GF-D8 (cell line): ENCODE measurements around the gene NDUFA8.

Experiments
- DNase-seq: peaks from one replicate; lab custom pipeline; 2025; lab: John Stamatoyannopoulos, UW

The NDUFA8 gene

DNA sequence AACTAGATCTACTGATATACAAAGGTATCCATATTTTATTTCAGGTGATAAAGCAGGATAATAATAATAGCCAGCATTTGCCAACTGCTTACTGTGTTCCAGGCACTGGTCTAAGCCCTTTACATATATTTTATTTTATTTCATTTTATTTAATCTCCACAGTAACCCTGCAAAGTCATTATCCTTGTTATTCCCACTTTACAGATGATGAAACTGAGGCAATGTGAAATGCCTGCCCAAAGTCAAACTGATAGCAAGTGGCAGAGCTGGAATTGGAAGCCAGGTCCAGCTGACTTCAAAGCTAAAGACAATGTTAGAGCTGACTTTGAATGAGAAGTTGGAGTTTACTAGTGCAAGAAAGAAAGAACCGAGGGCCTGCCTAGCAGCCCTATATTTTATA is 25.0 kb upstream of the NDUFA8 start:
- DNase-seq, result no peak

DNA sequence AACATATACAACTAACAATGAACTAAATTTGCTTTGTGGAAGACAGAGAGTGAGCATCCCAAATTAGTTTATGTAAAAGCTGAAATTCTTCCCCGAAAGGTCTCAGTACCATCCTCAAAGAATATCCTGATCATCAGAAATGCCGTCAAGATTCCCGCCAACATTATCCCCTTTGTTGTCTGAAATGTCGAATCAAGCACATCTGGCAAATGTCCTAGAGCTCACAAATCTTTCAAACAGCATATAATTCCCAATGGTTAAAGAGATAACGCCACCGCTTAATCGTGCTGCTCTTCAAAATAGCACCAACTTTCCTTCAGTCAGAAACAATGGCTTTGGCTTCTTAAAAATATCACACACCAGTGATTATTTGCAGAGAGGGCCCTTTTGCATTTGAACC is 23.9 kb upstream of the NDUFA8 start:
- DNase-seq, result no peak

DNA sequence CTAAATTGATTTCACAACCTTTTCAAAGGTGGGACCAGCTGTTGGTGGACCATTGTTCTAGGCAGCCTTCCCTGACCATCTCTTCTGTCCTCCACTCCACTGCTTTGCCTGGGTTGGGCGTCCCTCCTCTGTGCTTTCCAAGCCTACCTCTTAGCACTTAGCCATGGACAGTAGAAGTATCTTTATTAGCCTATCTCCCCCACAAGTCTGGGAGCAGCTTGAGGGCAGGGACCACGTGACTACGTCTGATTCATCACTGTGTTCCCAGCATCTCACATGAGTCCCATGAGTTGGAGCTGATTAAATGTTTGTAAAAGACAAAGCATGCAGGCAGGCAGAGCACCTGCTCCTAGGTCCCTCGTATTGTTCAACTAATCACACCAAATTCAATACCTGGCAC is 21.1 kb upstream of the NDUFA8 start:
- DNase-seq, result no peak

DNA sequence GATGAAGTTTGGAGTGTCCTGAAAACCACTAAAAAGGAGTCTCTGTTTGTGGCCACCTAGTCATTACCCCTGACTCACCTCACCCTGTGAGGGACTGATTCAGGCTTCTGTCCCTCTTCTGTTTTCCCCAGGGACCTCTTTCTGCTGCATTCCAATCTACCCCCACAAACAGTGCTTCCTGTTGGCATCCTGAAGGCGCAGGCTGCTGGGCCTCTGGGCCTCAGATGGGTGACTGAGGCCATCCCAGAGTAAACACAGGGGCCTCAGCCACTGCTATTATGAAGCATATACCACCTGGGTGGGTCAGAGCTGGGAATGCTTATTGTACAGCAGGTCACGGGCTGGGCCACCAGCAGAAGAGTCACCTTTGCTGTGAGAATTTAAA is 20.1 kb upstream of the NDUFA8 start:
- DNase-seq, result no peak

DNA sequence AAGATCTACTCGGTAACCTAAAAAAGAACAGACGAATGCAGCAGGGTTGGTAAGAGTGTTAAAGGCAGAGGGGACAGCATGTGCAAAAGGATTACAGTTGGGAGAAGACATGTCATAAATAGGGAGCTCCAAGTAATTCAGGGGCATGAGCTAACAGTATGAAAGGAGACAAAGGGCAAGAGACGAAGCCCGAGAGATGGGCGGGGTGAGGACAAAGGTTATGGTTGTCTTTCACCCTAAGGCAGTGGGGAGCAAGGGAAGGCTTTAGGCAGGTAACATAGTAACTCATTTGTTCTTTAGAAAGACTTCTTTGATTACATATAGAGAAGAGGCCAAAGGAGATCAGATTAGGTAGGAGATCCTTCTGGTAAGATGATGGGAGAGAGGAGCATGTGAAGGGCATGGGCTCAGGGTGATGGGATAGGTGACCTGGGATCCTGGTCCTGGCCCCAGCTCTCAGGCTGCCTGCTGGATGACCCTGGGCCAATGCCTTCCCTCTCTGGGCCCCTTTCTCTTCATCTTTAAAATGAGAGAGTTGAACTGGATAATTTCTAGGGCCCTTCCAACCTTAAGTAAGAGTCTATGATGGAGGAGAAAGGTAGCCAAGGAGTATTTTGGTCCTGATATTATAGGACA is 19.6 kb upstream of the NDUFA8 start:
- DNase-seq, result no peak

DNA sequence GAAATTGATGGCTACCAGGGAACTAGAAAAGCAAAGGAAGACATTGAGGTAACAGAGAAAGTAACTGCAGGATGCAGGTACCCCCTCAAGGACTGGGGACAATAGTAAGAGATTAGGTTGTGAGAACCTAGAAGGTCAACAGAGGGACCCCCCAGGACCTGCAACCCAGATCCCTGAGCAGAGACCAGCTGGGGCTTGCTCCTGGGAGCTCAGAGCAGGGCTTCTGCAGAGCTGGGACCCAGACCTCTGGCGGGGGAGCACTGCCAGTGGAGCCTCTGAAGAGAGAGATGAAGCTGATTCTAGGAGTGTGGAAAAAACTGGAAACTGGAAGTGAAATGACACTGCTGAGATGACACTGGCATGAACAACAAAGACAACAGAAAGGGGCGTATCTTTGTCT is 17.3 kb upstream of the NDUFA8 start:
- DNase-seq, result no peak

DNA sequence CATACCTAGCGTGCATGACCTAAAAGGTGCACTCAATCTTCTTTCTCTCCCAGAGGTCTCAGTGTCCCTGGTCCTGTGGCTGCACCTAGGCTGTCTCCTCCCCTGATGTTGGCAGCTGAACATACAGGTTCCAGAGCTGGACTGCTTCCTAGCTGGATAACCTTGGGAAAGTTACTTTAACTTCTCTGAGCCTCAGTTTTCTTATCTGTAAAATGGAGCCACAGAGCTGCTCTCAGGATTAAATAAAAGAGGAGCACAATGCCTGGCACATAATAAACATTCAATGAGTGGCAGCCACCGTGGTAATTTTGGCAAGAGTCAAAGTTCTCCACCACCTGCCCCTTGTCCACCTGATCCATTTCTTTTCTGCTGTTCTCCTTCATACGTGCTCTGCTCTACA is 14.1 kb upstream of the NDUFA8 start:
- DNase-seq, result no peak

DNA sequence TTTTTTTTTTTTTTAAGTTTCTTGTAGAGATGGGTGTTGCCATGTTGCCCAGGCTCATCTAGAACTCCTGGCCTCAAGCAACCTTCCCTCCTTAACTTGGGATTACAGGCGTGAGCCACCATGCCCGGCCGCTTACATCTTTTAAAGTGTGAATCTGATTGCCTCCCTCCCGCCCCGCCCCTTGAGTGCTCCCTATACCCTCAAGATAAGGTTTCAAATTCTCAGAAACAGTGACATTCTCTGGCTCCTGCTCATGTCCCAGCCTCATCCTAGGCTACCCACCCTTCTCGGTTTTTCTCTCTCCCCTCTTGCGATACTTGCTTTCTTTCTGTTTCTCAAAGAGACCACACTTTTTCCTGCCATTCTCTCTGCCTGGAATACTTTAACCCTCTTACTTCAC is 12.6 kb upstream of the NDUFA8 start:
- no peak for DNase-seq

DNA sequence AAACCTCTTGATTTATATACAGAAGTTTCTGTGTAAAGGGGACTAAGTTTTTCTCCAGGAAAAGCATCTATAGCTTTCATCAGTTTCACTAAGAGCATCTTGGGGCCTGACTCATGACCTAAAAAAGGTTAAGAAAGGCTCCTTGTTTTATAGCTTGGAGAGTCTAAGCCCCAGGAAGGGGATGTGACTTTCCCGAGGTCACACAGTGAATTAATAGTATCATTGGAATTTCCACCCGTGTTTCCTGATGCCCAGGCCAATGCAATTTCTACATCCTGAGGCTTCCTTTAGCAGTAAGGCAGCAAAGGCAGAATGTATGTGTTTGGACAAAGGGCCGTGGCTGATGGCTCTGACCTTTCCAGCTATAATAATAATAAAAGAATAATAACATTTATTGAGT is 8.8 kb upstream of the NDUFA8 start:
- no peak for DNase-seq

DNA sequence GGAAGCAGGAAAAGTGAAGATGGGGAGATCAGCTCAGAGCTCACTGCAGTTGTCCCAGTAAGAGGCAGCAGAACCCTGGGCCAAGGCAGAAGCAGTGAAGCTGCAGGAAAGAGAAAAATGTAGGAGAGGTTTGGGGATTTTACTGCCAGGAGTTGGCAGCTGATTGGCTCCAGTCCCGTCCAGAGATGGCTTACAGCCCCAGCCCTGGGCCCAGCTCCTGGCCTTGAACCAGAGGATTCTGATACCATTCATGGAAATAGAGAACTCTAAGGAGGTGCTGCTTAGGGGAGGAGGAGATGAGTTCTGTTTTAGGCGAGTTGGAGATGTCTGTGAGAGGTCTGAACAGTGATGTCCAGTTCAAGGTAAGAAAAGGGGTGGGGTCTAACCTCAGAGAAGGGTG is 4.7 kb upstream of the NDUFA8 start:
- no peak for DNase-seq

DNA sequence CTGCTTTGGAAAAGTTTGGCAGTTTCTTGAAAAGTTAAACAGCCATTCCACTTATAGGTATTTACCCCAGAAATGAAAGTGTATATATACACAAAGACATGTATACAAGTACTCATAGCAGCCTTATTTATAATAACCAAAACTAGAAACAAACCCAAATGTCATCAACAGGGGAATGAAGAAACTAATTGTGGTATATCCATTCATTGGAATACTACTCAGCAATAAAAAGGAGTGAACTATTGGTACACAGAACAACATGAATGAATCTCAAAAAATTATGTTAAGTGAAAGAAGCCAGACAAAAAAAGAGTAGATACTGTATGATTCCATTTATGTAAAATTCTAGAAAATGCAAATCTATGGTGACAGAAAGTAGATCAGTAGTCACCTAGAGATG is 2.8 kb upstream of the NDUFA8 start:
- DNase-seq, result no peak

DNA sequence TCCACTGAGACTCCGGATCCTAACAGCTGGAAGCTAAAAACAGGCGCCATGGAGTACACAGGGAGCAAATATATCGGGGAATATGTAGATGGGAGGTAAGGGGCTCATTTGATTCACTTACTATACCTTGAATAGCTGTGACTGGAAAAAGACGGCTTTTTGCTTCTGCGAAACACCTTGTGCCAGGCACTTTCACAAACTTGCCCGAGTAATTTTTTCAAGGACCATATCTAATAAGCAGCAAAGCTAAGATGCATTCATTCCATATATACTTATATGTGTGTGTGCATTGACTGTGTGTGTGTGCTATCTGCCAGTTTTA is 307 bp upstream of the NDUFA8 start:
- DNase-seq, result no peak

DNA sequence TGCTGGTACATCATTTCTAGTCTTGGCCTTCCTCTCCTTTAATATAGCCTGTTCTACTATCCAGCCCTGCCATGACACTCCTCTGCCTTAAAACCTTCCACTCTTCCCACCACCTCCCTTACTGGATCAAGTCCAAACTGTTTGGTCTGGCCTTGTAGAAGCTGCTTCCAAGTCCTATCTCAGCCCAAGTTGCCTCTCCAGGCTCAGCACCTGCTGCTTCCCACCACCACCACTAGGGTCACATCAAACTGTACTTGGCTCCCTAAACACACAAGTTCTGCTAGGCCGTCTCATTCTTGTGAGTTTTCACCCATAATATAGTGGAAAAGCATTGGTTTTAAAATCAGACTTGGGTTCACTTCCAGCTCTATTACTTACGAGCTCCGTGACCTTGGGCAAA is 1.4 kb downstream of the NDUFA8 start:
- no peak for DNase-seq

DNA sequence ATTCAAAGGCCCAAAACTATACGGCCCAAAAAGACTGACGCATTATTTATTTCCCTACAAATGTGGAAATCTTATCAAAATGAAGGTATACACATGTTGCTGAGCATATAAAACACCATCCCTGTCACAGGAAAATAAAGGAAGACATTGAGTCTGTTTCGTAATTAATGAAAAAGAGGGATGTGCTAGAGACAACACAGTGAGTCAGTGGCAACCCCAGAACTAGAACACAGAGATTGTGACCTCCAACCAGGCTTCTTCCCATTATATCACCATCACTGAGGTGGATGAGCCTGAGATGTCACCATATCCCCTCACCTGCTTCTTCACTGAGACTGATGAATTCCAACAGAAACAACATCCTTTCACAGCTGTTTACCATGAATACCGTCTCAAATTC is 3.8 kb downstream of the NDUFA8 start:
- no peak for DNase-seq

DNA sequence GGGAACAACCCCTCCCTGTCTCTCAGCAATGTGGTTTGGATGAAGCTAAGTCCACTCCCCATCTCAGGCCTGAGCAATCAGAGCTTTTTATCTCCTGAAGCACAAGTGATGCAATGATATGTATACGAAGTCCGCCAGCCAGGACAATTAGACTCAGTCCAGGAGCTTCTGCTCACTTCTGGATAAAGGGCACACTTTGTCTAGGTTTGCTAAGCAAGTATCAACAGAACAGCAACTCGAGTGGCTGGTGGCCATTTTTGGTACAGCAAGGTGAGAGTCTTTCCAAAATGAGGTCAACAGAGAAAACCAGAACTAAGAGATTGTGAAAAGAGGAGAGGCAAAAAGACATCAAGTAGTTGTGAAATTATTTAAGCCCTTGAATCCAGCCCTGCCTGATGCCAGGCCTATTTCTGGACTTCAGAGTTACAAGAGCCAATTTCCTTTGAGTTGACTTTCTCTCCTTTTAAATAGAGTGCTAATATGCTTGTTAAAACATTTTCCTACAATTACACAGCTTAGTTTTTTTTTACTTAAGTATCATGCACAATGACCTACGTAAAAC is 8.2 kb downstream of the NDUFA8 start:
- DNase-seq, result no peak

DNA sequence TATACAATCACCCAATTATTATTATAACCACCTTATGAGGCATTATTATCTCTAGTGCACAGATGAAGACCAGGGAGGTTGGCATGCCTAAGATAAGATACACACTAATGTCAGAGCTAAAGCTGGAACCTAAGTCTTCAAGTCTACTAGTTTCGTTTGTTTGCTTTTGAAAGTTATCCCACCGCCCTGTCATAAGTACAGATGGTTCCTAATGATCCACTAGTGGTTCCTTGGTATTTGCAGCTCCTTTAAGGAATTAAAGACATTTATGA is 14.1 kb downstream of the NDUFA8 start:
- DNase-seq, result no peak

DNA sequence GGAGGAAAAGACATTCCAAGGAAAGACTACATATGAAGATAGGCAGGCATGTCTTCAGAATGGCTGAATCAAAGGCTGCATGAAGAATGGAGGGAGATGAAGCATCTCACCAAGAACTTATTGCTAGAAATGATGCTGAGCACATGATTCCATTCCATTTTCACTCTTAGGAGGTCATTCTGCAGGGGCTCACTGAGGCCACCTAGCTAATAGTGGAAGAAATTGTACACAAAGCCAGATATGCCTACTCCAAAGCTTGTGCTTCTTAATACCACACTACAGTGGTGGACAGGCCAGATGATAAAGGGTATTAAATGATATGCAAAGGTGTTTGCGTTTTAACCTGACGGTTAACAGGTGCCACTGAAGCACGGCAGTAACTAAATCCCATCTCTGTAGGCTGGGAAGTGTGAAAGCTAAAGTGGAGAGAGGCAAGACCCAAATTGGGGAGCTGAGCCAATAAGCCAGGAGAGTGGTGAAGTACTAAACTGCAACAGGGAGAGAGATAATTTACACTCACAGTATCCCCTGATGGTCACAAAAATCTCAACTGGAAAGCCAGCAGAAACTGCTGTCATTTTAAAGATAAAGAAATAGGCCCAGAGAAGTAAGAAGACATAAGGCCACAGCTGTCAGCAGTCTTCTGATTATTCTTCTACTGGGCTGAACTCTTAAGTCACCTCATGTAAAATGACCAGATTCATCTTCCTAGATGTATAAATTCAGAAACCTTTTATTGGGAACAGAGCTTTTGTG is 14.6 kb downstream of the NDUFA8 start:
- no peak for DNase-seq

DNA sequence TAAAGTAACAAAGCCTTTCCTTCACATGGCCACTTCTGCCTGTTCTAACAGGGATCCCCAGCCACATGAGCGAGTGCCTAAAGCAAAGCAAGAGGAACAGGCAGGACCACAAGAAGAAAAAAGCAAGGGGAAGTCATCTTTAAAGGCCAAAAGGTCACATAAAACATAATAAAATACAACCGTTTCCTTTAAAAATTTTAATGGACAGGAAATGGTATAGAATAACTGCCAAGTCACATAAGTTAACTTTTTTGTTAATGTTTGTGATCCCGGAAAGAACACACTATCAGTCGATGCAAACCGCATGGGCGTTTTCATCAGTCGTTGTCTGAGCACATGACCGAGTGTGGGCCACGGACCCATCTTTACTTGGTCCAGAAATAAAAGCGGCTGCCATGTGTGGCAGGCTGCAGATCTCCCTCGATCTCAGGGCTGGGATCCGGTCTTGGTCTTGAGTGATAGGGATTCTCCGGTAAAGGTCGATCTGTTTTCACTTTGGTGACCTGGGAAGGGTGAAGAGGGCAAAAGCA is 15.6 kb downstream of the NDUFA8 start:
- DNase-seq, result no peak

DNA sequence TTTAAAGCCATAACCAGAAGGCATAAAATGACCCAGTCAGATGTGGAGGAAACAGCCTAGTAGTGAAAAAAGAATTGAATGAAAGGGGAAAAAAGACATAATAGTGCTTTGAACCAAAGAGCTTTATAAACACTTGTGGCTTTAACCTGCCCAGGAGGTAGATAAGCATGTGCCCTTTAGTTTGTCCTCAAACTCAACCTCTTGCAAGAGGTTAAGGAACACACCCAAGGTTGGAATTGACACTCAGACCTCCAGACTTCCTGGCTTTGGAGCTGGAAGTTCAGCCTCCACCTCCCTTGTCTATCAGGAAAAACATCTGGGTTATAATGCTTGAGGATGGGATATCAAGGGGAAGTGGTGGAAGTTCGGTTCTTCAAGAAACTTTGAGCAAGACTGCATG is 16.3 kb downstream of the NDUFA8 start:
- DNase-seq, result no peak

DNA sequence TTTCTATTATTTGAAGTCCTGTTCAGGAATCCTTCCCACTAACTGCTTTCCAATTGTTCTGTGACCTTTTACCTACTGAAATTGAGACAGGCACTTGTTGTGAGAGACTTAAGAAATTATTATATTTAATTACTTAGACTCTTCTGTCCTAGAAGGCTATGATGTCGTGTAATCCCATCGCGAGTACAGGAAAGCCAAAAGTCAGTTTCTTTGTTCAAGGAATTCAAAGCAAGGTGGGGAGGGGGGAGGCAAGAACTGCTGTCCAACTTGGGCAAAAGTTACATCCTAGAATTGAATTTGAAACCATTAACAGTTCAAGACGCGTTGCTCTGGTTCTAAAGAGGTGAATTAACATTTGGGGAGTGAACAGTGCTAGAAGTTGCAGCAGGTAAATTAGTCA is 17.9 kb downstream of the NDUFA8 start:
- DNase-seq, result no peak

DNA sequence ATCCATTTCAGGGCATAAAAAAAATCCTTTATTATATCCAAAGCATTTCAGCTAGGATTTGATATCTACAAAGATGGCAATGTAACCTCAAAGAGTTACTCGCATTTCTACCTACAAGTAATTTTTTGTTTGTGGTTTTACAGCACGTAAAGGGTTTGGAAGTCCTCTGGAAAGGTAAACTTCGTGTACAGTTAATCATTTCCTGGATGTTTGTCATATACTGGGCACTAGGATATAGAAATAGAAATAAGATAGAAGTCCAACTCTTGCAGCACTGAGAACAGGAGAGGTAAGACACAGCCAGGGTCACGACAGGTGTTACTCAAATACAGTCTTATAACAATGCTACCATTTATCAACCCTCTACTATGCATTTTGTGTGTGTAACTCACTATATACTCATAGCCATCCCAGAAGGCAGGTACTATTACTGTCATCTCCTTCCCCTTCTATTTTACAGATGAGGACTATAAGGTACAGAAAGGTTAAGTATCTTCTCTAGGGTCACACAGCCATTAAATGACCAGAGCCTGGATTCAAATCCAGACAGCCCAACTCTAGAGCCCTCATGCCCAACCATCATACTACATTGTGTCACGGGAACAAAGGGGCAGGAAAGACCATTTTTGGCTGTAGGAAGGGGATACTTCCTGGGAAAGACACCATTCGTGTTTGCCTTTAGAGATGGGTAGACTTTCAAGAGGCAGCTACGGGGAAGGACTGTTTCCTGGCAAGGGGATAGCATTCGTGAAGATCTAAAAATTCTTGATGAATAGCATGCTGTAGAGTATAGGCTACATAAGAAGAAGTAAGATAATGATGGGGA is 19.0 kb downstream of the NDUFA8 start:
- no peak for DNase-seq

DNA sequence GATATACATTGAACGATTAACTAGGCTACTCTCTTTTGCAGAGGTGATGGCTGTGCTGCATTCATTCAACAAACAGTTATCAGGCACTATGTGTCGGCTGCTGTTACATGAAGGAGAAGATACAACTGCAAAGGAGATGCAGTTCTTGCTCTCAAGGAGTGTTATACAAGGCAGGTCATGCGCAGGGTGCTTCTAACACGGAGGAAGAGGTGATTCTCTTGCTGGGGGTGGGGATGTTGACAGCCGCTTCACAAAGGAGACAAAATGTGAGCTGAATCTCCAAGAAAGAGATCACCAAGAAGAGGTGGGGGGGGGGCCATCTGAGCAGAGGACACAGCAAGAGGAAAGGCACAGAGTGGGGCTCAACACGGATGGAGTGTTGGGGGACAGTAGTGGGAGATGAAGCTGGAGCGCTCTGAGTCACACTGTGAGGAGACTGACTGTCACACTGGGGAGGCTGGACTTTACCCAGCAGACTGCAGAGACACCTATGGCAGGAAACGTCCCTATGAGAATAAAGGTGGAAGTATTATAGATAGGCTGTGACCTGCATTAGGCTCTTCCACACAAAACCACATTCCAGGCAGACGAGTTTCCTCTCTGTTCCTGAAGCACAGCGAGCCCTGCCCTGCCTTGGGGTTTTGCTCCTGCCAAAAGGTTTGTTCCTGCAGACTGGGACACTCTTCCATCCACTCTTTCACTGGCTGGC is 20.9 kb downstream of the NDUFA8 start:
- DNase-seq, result no peak

DNA sequence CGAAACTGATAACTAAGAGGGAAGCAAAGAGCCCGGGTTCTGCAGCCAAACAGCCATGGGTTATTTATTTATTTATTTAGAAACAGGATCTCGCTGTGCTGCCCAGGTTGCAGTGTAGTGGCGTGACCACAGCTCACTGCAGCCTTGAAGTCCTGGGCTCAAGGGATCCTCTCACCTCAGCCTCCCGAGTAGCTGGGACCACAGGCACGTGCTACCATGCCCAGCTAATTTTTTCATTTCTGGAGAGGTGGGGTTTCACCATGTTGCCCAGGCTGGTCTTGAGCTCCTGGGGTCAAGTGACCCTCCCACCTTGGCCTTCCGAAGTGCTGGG is 24.1 kb downstream of the NDUFA8 start:
- no peak for DNase-seq
